ENCODE data around the gene ZNF81.
"Not testable (repeated sequence)": the region's sequence is repeated elsewhere in the genome, so short reads cannot be mapped to it uniquely, and the experiment has no call there.

The ZNF81 gene

DNA sequence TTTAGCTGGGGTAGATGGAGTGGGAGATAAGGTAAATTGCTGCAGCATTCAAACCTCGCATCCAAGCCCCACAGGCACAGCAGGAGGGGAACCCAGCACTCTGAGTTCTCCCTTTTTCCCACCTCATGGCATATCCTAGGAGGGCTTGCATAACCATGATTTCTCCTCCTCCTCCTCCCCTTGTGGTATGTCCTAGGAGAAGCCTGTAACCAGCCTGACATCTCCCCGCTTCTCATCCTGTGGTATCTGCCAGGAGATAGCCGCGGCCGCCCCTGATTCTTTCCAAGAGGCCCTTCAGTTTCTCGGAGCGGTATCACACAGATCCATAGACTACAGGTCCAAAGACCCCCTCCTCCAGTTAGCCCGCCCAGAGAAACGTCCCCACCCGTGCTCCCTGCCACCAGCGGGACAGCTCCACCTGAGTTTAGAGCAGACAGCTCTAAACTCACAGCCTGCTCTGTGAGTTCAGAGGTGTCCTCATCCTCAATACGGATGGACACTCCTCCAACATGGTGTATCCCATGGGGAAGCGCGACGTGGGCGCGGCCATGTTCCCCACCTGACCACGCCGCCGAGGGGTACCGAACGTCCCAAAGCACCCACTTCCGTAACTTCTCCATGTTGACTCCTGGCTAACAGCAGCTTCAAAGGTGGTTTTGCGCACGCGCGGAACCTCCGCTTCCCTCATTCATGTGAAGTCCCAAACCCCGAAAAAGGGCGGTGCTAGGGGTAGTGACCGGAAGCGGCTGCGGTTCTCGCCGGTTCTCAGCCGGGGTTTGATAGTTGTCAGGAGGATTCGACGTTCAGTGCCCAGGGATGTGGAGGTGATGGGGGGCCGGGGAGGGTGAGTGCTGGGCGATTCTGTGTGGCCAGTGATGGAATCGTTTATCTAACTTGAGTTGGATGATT lies at the start of gene ZNF81:
Gene ZNF81, plus strand, starts transcription at position 739 of the 909 bp plus-strand sequence. CDS start 9,366 bp downstream, outside the sequence.
- peak; percentile 85 for DNase-seq (ENCODE audit: low read depth)

DNA sequence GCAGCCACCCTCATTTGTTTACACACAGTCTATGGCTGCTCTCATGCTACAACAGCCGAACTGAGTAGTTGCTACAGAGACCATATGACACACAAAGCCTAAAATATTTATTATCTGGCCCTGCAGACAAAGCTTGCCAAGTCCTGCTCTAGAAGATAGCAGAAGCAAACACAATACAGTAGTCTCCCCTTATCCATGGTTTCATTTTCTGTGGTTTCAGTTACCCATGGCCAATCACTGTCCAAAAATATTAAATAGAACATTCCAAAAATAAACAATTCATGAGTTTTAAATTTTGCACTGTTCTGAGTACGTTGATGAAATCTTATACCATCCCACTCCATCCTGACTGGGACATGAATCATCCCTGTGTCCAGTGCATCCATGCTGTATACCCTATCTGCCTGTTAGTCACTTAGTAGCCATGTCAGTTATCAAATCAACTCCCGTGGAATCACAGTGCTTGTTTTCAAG lies 40.2 kb upstream of the ZNF81 start:
- DNase-seq (ENCODE audit: low read depth), result peak; percentile 43

DNA sequence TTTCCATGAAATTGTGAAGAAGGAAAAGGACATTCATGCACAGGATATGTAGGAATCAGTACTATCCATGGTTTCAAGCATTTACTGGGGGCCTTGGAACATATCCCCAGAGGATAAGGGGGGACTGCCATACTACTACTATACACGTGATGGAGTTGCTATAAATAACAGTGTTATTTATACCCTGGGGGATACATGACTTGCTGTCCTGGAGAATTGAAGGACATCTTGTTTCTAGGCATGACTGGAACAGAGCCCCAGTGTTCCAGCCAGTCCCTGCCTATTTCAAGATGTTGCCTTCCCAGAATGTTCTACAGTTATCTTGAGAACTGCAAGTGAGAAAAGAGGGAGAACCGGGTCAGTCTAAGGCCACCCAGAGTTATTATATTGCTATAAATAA lies 39.6 kb upstream of the ZNF81 start:
- DNase-seq (ENCODE audit: low read depth), result no peak

DNA sequence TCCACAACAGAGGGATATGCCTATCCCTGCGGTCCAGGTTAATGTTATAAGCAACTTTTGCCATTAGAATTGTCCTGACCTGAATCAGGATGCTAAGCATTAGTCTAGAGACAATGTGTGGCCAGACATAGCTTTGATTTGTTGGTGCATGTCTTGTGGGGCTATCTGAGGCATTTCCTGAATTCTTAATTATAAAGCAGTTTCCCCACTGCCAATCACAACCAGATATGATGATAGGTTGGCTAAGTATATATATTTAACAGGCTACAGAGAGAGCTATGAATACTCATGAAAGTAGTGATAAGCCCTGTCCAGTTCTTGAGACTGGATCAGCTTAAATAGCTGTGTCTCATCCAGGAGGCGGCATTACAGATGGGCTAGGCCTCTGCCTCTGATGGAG lies 37.8 kb upstream of the ZNF81 start:
- DNase-seq (ENCODE audit: low read depth), result no peak

GRCh38 chrX:47802589-47802988 lies 34.1 kb upstream of the ZNF81 start:
- DNase-seq (ENCODE audit: low read depth), result no peak

DNA sequence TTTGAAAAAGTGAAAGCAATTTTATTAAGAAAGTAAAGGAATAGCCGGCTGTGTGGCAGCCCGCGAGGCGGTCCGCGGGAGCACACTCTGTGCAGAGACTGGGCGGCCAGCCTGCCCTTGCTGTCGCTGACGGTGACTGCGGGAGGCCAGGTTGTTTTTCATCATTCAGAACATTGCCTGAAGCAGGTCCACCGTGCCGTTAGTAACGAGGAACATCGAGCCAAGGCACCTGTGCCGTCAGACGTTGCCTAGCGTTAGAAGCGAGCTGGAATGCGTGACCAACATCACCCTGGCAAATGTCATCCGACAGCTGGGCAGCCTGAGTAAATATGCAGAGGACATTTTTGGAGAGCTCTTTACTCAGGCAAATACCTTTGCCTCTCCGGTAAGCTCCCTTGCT lies 33.6 kb upstream of the ZNF81 start:
- not testable (repeated sequence) for DNase-seq (ENCODE audit: low read depth)

GRCh38 chrX:47804315-47804714 lies 32.4 kb upstream of the ZNF81 start:
- DNase-seq (ENCODE audit: low read depth), result no peak

- not testable (repeated sequence) for DNase-seq (ENCODE audit: low read depth)
These were observed 30.9 kb upstream of the ZNF81 start for GRCh38 chrX:47805844-47806243.

DNA sequence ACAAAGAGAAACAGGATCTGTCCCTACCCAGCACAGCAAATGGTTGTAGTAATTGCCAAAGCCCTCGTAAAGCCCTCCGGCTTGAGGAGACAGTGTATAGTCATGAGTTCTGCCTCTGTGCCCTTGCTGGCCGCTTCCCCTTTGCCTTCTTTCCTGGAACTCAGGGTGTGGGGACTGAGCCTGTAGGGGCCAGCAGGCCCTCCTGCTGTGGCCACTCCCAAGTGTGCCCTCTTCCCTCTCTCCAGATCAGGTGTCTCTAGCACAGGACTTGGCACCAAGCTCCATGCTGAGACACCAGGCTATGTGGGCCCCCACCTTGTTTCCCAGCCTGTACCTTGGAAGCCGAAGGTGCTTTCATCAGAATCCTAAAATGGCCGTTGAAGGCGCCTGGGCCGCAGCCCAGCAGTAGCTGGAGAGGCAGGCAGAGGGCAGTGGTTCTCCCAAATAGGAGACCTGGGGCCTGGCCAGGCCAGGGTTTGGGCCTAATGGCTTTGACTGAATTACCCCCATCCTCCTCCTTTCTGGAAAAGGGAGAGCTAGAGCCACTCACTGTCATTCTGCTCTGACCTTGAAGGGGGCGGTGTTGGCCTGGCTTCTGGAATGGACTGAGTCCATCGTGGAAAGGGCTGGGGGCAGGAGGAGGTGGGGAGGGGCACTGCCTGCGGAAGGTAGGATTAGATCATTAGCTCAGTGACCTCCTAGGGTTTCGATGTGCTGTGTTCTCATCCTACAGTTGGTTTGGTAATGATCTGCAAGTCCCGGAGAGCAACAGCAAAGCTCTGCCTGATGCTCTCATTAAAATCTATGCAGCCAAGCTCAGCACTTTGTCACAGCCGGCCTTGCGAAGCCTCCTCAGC lies 30.1 kb upstream of the ZNF81 start:
- not testable (repeated sequence) for DNase-seq (ENCODE audit: low read depth)

GRCh38 chrX:47807272-47807538 lies 29.5 kb upstream of the ZNF81 start:
- DNase-seq (ENCODE audit: low read depth), result not testable (repeated sequence)

- no peak for DNase-seq (ENCODE audit: low read depth)
These were observed 29.2 kb upstream of the ZNF81 start for GRCh38 chrX:47807548-47807947.

DNA sequence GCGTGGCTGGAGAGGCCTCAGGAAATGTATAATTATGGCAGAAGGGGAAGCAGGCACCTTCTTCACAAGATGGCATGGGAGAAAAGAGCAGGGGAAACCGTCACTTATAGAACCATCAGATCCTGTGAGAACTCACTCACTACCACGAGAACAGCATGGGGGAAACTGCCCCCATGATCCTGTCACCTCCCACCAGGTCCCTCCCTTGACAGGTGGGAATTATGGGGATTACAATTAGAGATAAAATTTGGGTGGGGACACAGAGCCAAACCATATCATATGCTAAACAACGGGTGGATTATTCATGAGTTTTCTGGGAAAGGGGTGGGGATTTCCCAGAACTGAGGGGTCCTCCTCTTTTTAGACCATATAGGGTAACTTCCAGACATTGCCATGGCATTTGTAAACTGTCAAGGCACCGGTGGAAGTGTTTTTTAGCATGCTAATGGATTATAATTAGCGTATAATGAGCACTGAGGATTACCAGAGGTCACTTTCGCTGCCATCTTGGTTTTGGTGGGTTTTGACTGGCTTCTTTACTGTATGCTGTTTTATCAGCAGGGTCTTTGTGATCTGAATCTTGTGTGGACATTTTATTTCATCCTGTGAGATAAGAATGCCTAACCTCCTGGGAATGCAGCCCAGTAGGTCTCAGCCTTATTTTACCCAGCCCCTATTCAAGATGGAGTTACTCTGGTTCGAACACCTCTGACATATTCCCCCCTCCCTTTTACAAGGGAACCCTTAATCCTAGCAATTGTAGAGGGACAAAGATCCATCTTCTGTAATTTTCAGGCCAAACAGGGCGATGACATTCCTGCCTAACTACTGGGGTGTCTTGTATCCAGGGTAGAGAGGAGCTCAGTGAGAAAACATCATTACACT lies 27.6 kb upstream of the ZNF81 start:
- DNase-seq (ENCODE audit: low read depth), result no peak

- DNase-seq (ENCODE audit: low read depth), result no peak
These were observed 21.9 kb upstream of the ZNF81 start for GRCh38 chrX:47814851-47815250.

DNA sequence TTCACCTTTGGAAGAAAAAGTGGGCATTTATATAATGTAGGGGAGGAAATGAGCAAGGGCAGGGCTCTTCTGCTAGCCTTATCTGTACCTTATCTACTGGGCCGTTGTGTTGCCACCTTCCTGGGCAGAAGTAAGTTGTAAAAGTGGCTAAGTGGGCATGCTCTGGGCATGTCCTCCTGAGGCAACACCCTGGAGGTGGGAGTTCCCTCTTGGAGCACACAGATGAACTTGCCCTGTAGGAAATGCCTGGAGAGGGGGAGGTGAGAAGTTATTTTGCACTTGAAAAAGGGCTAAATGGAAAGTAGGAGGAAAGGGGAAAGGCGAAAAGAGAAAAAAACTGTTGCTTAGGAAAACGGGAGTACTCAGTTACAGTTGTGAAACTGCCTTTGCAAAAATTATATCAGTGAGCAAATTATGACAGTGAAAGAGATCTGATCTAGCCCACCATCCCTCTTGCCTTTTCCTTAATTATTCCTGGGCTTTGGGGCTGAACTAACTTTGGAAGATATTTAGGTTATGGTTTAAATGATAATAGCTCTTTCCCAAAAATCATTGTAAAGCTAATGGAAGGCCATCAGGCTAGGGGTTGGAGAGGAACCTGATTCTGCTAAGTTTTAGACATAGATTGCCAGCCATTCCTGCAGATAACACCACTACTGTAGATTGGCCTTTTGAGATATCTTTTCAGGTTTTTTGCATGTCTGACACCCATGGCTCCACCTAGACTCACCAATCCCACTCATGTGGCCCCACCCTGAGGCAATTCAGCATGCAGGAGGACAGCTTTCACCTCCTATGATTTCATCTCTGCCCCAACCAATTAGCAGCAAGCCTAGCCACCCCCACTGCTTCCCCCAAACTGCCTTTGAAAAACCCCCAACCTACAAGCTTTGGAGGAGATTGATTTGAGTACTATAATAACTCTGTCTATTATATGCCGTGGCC lies 20.5 kb upstream of the ZNF81 start:
- DNase-seq (ENCODE audit: low read depth), result no peak

DNA sequence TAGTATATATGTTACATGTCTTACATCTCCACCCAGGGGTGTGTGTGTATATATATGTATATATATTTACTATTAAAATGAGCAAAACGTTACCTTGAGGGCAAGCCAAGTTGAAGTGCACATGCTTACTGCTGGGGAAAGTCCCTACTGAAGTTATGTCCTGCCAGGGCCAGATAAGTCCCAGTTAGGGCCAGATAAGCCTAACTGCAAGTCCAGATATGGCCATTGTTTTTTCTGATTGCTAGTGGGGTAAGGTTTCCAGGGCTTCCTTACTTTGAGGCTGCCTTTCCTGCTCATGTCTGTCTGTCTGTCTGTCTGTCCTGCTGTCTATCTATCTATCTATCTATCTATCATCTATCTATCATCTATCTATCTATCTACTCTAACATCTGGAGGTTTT lies 19.3 kb upstream of the ZNF81 start:
- DNase-seq (ENCODE audit: low read depth), result no peak

DNA sequence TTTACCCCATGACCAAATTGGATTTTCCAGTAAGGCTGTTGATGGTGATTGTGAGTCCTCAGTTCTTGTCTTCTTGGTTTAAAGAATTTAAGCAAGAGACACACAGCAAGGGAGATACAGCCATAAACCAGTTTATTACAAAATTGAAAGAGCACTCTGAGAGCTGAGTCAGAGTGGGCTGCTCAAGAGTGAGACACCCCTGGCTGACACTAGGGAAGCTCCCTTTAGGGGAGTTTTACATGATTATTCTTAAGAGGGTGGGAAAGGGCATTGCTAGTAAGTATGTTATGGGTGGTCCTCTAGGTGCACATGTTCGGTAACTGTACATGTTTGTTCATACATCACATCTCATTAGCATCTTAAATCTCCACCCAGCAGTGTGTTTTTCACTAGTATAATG lies 18.8 kb upstream of the ZNF81 start:
- DNase-seq (ENCODE audit: low read depth), result no peak

DNA sequence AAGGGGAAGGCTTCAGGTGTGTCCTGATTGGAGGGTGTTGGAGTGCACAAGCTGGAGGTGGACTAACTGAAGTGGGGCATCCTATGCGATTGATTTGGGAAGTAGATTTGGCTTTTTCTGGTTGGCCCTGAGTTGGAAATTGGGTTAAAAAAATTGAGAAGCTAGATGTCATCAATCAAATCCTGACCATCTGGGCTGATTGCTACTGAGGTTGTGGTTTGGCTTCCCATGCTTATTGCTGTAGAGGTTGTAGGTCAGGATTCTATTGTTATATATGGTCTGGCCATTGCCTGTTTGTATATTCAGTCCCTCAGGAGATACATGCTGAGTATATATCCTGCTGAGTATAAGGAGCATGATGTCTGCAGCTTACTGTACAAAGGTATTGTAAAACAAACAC lies 7.7 kb upstream of the ZNF81 start:
- DNase-seq (ENCODE audit: low read depth), result no peak

- no peak for DNase-seq (ENCODE audit: low read depth)
These were observed 4.9 kb upstream of the ZNF81 start for GRCh38 chrX:47831788-47832187.

DNA sequence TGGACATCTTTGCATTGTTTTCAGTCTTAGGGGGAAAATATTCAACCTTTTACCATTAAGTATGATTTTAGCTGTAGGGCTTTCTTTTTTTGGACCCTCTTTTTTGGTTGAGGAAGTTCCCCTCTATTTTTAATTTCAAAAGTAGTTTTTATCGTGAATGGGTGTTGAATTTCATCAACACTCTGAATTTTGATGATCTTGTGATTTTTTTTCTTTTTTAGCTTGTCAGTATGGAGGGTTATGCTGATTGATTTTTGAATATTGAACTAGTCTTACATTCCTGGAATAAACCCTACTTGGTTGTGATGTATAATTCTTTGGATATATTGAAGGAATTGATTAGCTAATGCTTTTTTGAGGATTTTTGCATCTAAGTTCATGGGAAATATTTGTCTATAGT lies 1.7 kb downstream of the ZNF81 start:
- no peak for DNase-seq (ENCODE audit: low read depth)

DNA sequence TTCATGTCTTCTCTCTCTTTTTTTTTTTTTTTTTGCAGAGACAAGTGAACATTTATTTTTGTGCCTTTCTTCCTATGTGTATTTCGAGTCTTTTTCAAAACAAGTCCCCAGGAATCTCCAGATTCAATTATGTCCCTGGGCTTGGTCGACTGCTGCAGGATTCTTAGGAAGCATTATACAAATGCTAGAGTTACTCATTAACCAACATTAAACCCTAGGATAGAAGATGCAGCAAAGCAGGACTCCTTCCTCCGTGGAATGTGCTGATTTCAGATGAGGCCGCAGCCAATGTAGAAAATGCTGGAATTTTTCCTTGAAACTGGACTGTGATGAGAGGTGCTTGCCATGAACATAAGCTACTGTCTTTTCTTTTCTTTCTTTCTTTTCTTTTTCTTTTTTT lies 3.4 kb downstream of the ZNF81 start:
- no peak for DNase-seq (ENCODE audit: low read depth)

DNA sequence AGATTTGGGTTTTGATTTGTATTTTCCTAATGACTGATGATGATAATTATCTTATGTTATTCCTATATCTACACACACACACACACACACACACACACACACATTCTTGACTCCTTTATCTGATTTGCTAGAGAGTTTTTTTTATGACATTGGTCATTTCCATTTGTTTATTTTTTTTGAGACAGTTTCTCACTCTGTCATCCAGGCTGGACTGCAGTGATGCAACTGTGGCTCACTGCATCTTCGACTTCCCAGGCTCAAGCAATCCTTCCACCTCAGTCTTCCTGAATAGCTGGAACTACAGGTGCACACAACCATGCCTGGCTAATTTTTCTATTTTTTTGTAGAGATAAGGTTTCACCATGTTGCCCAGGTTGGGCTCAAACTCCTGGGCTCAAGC lies 6.7 kb downstream of the ZNF81 start:
- no peak for DNase-seq (ENCODE audit: low read depth)

Measured in non-pigmented ciliary epithelial cell (primary cell).